Occipital lobe (tissue), 2 donors: ENCODE results near the gene TBCE. TPM values are rescaled to one million over a fixed set of nuclear protein-coding genes. Genes with fewer than 3 reads are reported as not detected.

Experiments
- small RNA-seq: library from RNA; depleted of rRNA; stranded (forward); fragments of <200 nt; gene quantifications from one replicate; pipeline ENCODE3, GENCODE V24; 2014
- total RNA-seq: library from RNA; depleted of rRNA; stranded (reverse); fragments of >200 nt; gene quantifications from one replicate; pipeline ENCODE4 v1.2.3, GENCODE V29; 2014

TBCE gene
- total RNA-seq, 1 donor from 2014 or later: 47.1 TPM

Small RNA genes lying within 50 kb of the gene (small RNA-seq; reads per million reads assigned to genes)
- gene AL391994.1 (not detected), gene RPS21P1 (not detected)

Other genes with a start within 250 kb of the TBCE start
- gene TOMM20, start 238.6 kb upstream of the TBCE start, total RNA-seq: 181 TPM
- 43.5 TPM for gene RBM34, start 206.2 kb upstream of the TBCE start, total RNA-seq
- 87.0 TPM for gene ARID4B, start 39.2 kb upstream of the TBCE start, total RNA-seq
- 35.2 TPM for gene GGPS1, start 38.9 kb upstream of the TBCE start, total RNA-seq
- gene B3GALNT2, start 137.0 kb downstream of the TBCE start, total RNA-seq: 20.3 TPM